Middle frontal gyrus (tissue), 1 donor: ENCODE results near the gene OGFOD1.
A peak's percentile ranks its signal among the peaks of the same experiment; 100 is the strongest.

ENCODE experiments used
- DNase-seq: peaks from one replicate; pipeline ENCODE4 v3.0.0-alpha.2; 2015; ENCODE audit warnings: low spot score; ENCODE audit errors: extremely low spot score

Gene OGFOD1

DNA sequence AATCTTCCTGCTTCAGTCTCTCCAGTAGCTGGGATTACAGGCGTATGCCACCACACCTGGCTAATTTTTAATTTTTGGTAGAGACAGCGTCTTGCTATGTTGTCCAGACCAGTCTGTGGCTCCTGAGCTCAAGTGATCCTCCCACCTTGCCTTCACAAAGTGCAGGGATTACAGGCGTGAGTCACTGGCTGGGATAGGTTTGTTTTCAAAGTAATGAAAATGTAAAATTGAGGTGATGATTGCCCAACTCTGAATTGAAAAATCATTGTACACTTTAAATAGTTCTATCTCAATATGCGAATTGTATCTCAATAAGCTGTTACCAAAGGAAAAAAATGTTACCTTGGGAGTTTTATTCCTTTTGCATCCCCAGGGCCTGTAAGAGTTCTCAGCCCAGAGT, 24.8 kb upstream of the OGFOD1 start:
- no peak for DNase-seq

DNA sequence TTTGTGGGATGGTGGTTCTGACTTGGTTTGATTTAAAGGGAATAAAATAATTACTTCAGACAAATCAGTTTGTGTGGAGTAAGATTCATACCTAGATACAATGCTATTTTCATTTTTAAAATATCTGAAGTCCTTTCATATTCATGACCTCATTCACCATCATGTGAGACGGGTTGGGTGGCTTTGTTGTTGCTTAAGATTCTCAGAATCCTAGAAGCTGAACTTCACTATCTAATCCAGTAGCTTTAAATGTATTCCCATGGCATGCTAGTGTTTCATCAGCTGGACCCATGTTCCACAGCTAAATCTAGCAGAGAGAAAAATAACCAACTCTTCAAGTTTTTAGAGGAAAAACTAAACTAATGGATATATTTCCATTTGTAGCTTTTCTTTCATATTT, 23.3 kb upstream of the OGFOD1 start:
- DNase-seq = no peak

DNA sequence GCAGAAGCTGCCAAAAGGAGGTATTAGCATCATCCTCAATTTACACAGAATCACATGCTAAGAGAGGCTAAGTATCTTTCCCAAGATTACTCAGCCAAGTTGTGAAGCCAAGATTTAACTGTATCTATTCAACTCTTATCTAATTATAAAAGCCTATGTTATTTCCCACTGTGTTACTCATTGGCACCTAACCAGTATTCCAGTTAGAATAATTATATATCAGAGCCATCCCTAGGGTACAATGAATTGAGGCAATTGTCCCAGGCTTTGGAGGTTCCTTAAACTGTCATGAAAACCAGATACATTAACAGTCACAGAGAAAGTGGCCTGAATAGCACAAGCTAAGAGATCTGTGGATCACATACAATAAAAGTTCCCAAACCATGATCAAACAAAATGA, 15.1 kb upstream of the OGFOD1 start:
- no peak for DNase-seq

DNA sequence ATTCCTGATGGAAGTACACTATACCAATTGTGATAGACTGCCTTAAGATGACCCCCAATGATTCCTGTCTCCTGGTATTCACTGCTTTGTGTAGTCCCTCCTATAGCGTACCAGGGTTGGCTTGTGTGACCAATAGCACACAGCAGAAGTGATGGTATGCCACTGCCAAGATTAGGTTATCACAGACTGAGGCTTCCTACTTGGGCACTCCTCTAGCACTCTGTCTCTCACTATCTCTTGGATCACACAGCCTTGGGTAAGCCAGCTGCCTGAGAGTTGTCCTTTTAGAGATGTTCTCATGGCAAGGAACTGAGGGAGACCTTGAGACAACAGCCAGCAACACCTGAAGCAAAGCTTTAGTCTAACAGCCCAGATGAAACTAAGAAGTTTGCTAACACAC, 13.3 kb upstream of the OGFOD1 start:
- DNase-seq = no peak

DNA sequence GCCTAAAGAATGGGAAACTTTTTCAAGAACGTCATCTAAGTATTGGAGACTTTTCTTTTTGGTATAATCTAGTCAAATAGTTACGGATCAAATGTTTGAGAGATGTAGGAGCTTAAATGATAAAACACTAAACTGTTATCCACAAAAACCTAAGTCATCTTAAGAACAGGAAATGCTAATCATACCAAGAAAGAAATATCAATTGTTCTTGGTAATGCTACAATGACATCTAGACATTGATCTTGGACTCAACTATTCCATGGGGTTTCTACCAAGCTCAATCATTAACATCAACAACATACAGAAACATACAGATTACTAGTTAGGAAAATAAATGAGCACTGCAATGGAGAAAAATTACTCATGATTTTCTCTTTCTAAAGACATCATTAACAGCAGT, 4.1 kb upstream of the OGFOD1 start:
- DNase-seq = no peak

DNA sequence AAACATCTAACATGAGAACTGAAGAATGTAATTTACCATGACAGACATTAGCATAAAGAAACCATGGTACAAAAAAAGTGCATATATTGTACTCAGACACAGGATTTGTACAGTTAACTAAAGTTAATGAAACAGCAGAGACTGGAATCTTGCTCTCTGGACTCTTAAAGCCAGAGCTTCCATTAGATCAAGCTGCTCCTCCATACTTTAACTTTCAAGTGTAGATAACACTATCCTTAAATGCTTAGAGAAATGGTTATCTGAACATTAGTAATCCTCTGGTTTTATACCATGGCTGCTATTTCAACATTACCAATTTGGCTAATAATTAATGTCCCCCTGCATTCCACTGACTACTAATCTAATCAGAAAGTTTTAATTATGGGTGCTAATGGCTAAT, 3.3 kb upstream of the OGFOD1 start:
- no peak for DNase-seq

DNA sequence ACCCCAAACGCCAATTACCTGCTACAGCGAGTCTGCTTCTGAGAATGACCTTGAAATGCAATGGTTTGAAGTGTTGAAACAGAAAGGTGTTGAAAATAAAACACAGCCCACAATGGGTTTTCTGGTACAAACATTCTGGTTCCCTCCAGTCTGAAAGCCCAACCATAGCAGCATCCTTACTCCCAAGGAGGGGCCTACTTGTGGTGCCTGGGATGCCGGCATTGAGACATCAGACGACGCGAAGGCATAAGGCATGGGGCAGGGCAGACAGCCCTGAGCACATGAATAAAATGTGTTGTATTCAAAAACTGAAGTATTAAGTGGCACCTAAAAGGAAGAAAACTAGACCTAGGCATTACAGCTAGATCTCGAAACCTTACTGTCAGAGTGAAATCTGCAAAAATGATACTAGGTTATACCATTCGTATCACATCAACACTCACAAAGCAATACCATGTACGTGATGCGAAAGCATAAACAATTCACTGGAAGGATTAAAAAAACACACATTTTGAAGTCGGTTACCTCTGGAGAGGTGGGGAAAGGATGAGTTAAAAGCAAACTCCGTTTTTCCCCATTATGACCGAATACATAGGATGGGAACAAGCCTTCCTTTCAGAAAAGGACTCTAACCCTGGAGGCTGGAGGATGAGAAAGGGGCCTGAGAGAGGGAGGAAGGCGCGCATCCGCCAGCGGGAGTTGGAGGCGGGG, 924 bp upstream of the OGFOD1 start:
- no peak for DNase-seq

DNA sequence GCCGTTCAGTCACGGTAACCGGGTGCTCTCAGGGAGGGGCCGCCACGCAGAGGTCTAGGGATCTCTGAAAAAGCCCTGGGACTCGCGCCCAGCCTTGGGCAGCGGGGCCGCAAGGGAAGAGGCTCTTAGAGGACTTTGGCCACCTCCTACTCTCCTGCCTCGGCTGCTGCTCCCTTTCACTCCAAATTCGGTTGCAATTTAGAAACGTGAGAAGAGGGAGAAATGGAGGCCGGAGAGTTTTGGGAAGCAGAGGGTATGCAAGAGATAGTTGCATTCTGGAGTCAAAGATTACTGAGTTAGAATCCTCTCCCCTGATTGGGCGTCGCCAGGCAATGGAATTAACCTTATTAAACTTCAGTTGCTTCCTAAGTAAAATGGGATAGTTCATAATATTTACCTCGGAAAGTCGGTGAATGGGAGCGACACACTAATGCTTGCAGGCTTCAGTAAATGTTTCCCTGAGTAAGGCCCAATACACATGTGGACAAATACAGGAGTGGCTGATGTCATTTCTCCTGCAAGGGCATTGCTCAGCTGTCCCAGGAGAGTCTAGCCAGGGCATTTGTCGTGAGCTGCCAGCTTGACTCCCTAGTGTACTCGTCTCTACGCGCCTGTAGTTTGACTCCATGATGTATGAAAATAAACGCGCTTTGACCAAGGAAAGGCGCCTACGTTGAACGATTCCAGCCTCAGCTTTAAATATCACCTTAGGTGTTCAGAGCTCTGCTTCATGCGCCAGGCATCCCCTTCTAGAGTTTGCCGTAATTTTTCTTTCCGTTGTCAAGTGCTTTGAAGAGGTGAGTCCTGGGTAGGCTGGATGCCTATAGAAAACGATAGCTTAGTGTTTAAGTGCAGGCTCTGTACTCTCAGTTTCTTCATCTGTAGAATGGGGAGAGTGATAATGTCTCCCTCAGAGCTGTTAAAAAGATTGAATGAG, 667 bp downstream of the OGFOD1 start:
- peak; percentile 13 for DNase-seq

DNA sequence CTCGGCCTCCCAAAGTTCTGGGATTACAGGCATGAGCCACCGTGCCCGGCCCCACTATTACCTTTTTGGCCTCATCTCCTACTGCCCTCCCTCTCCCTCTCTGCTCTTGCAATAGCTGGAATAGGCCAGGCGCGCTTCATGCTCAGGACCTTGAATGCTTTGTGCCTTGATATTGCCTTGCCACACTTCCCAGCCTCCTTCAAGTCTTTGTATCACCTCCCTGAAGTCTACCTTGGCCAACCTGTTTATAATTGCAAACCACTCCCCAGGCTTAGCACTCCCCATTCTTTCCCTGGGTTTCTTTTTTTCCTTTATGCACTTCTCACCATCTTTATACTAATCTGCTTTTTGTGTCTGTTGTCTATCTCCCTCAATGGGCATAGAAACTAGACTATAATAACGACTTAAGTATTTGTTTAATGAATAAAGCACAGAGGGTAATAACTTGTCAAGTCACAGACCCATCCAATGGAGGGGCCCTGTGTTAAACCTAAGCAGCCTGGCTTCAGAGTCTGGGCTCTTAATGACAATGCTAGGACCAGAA, 6.6 kb downstream of the OGFOD1 start:
- DNase-seq = no peak

DNA sequence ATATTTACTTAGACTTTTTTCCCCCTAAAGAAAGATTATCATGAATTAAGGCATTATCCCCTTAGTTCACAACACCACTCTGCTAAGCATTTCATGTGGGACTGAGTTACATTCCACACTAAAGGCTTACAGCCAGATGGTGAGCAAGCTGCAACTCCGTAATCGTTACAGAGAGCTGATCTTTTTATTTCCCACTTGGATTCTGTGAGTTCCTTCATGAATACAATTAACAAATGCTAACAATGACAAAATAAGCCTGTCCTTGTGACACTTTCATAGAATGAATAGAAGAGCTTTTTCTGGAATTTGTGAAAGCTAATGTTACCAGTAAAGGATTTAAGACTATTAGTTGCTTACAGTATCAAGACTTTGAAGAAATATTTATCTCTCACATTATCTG, 8.7 kb downstream of the OGFOD1 start:
- DNase-seq = peak; percentile 47

DNA sequence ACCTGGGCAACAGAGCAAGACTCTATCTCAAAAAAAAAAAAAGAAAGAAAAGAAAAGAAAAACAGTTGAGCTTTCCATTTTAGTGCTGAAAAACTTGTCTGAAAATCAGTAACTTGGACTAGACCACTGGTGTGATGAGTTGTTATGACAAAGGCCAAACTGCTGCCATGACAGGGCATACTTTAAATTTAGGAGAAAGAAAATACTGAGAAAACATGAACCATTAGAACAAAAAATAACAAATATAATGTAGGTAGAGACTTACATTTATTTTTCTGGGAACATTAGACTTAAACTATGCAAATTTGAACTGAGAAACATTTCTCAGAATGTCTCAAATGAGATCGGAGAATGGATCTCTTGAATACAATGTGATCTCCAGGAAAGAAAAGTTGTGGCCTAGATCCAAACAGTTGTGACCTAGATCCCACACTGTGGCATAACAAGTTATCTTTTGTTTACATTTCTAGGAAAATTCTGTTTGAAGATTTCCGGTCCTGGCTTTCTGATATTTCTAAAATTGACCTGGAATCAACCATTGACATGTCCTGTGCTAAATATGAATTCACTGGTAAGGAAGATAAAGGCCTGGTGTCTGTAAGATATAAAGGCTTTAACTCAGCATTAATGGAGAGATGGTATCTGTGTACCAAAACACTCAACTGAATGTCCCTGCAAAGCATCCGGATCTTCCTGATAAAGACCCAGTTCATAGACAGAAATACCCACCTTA, 10.9 kb downstream of the OGFOD1 start:
- DNase-seq = no peak

DNA sequence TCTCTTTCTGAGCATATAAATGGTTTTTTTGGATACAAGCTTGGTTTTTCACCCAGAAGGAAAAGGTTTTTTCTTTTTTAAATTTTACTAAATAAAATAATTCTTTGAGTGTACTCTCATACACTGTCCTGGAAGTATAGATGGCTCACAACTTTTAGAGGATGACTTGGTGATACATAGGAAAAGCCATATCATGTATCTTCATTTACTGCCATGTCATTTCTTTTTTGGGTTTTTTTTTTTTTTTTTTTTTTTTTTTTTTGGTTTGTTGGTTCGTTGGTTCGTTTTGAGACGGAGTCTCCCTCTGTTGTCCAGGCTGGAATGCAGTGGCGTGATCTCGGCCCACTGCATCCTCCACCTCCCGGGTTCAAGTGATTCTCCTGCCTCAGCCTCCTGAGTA, 11.8 kb downstream of the OGFOD1 start:
- DNase-seq = no peak

DNA sequence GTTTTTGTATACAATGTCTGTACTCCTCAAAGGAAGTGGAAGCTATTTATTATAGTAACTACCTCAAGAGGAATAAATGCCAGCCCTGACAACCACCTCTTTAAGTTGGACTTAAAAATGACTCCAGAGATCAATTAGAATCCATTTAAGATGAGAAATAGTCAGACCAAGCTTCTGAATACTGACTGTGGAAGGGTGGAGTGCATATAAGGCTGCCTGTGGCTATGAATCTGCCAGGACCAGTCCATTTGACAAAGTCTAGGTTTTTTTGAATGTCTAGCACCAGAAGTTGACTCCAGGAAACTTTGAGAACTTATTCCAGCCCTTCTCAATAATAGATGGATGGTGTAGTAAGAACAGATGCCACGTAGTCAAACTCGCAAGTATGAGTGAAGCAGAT, 15.0 kb downstream of the OGFOD1 start:
- no peak for DNase-seq

DNA sequence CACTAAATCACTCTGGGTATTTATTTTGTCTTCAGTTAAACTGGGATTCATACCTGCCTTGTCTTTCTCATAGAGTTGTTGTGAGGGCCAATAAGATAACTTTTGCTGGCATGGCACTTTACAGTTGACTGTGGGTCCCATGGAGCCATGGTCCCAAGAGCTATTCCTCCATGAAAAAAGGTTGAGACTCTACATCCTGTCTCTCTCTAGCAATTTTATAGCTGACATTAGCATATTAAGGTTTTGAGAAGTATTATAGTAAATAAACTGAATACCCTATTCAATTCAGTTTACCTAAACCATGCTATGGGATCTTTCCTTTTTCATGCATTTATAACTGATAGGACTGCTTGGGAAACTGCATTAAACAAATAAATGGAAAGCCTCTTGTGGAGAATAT, 17.4 kb downstream of the OGFOD1 start:
- no peak for DNase-seq

DNA sequence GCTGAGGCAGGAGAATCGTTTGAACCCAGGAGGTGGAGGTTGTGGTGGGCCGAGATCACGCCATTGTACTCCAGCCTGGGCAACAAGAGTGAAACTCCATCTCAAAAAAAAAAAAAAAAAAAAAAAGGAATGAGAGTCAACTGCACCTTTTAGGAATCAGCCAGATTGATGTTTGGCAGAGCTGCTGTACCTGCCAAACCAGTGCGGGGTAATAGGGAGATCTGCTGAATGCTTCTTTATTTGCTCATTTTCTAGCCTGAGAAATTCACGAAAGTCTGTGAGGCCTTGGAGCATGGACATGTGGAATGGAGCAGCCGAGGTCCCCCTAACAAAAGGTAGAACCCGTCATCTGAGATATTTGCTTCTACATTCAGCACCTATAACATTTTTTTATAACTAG, 18.4 kb downstream of the OGFOD1 start:
- no peak for DNase-seq

DNA sequence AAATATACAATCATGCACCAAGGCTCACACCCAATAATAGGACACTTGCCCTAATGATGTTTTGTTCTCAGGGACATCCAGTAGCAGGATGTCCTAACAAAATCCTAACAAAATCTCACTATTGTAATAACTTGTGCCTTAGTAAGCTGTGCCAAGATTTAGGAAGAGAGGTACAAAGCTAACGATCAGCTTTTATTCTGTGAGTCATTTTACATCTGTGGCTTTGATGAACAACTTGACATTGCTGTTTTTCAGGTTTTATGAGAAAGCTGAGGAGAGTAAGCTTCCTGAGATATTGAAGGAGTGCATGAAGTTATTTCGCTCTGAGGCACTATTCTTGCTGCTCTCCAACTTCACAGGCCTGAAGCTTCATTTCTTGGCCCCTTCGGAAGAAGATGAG, 18.9 kb downstream of the OGFOD1 start:
- no peak for DNase-seq

DNA sequence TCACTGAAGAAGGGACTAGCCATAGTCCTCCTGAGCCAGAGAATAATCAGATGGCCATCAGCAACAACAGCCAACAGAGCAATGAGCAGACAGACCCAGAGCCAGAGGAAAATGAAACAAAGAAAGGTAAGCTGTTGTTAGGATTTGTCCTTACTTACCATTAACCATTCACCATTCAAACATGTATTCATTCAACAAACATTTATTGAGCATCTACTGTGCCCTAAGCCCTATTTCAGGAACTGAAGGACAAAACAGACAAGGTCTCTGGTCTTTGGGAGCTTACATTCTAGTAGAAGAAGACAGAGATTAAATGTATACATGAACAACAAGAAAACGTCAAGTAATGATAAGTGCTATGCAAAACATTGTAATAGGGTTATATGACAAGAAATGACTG, 19.3 kb downstream of the OGFOD1 start:
- no peak for DNase-seq

DNA sequence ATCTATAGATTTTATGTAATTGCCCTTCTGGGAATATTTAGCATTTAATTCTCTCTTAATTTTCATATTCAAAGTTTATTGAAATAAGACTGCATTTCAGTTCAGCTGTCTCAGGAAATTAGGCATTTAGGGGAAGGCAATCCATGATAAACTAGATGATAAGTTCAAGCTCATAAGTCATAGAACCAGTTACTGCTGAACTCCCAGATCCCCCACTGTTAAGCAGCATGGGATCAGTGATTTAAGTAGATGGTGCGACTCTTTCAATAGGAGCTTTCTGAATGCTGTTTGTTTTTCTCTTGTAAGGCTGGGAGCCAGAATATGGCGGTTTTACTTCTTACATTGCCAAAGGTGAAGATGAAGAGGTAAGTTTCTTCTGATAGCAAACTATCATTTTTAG, 23.8 kb downstream of the OGFOD1 start:
- DNase-seq = no peak

DNA sequence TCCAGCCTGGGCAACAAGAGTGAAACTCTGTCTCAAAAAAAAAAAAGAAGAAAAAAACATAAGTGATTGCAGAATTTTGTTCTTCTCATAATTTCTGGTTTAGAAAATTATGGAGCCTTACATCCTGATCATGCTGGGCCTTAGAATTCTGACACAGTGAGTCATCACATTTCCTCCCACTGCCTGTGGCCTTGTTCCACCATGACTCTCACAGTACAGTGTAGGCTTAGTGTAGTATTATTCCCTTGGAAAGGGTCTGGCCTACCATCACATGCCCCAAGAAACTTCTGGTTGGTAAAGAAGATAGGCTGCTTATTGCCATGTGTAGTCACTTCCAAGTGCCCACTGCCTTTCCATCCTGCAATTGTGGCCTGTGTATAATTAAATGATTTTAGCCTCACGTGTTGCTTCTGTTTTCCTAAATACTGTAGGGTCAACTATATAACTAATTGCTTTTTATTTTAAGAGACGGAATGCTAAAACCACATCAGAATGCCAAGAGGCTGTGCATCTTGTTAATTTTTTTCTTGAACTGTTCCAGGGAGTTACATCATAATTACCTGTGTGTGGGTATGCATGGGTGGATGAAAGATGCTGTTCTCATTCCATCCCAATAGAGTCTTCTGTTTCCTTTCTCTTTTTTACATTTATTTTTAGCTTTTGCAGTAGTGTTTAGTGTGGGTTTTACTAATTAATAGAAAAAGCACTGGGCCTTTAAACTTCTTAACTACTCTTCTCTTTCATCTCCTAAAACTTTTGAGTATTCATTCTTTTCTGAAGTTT, 25.9 kb downstream of the OGFOD1 start:
- DNase-seq = no peak

DNA sequence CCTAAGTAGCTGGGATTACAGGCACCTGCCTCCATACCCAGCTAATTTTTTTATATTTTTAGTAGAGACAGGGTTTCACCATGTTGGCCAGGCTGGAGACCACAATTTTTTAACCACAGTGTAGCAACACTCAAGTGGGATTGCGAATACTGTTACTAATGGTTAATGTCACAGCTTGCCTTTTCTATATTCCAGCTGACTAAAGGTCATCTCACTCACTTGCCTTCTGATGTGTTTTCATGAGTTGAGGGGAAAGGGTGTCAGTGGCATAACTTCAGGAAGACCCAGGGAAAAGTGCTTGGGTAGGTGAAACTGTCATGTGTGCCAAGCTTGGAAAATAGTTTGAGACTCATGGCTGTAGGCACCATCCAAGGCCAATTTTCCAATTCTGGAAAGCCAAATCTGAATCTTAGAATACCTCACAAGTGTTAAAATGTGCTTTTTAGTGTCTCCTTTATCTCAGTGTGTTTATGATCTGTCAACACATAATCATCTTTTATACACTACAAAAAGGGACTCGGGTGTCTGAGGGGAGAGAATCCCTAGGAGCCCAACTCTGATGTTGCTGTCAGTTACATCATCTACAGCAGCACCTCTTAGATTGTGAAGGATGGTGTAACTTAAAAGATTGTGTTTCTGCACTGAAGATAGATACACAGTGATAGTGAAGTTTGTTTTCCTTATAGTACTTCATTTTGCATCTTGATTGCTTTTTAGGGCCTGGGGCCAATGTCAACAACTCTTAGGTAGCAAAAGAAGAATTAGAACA, 27.1 kb downstream of the OGFOD1 start:
- DNase-seq = no peak
